ENCODE measurements around the gene PNCK.
"Not testable (repeated sequence)": the region's sequence is repeated elsewhere in the genome, so short reads cannot be mapped to it uniquely, and the experiment has no call there.

DNA sequence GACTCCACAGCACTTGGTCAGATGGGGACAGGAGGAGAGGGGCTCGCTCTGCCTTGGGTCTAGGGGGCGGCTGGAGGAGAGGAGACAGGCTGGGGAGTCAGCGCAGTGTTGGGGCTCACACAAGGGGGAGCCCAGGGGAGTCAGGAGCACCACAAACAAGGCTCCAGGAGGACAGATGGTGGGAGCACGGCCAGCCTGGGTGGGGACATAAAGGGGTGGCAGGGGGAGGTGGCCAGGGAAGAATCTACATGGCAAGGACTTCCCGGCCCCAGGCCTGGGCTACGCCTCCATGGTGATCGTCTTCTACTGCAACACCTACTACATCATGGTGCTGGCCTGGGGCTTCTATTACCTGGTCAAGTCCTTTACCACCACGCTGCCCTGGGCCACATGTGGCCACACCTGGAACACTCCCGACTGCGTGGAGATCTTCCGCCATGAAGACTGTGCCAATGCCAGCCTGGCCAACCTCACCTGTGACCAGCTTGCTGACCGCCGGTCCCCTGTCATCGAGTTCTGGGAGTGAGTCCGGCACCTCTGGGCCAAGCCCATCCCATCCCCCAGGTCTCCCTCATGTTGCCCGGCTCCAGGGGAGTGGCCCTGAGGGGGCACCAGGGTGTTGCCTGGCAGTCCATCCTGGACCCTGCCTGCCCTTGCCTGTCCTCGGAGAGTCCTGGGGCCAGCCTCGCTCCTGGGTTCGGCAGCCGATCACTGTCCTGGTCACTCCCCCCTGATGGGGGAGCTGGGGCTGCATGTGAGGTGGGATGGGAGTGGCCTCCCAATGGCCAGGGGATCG lies 17.6 kb upstream of the PNCK start:
- TF ChIP-seq EZH2 (IDR thresholded peaks at IDR 0.05); EGR1 (IDR thresholded peaks at IDR 0.05; ENCODE audit: low read depth); POLR2AphosphoS5 (IDR thresholded peaks at IDR 0.05; ENCODE audit: low read depth, low read length); CTCF (IDR thresholded peaks at IDR 0.05 in 2 of 3, conservative IDR thresholded peaks at IDR 0.05 in 1 of 3; ENCODE audit: borderline replicate concordance in 1 of 3, insufficient read depth in 1 of 3, low read depth in 2 of 3, low read length in 2 of 3); POLR2A (IDR thresholded peaks at IDR 0.05; ENCODE audit: borderline replicate concordance, extremely low read depth, insufficient read depth, insufficient read length); SIN3A (IDR thresholded peaks at IDR 0.05; ENCODE audit: low read depth): not testable (repeated sequence)
- TF ChIP-seq, protein P1, sequence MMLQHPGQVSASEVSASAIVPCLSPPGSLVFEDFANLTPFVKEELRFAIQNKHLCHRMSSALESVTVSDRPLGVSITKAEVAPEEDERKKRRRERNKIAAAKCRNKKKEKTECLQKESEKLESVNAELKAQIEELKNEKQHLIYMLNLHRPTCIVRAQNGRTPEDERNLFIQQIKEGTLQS (IDR thresholded peaks at IDR 0.05) = not testable (repeated sequence)
- TF ChIP-seq, protein P2, sequence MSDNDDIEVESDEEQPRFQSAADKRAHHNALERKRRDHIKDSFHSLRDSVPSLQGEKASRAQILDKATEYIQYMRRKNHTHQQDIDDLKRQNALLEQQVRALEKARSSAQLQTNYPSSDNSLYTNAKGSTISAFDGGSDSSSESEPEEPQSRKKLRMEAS (IDR thresholded peaks at IDR 0.05) = not testable (repeated sequence)
